Lung (tissue), 12 donors: ENCODE measurements around the gene BEND6. TPM values are rescaled to one million over a fixed set of nuclear protein-coding genes. Genes with fewer than 3 reads are reported as not detected.

Experiments
- ATAC-seq: fragments of 200-7000 bp; cut with Tn5 transposase; one replicate; pipeline ENCODE4 v1.9.1; 2020; ENCODE audit warnings: moderate number of reproducible peaks; ENCODE audit not compliant: insufficient read depth, low FRiP score
- DNase-seq, 3 donors: peaks; one replicate each; pipeline ENCODE4 v3.0.0-alpha.2; 2013 to 2017
- H3K27ac ChIP-seq, 2 donors: one replicate each; pipeline ENCODE4 v1.5.1; 2013; ENCODE audit warnings: mild to moderate bottlenecking in 2 of 2, moderate library complexity in 2 of 2, control low read depth in 1 of 2, inconsistent platforms in 1 of 2, low read depth in 1 of 2, low read length in 1 of 2
- H3K27me3 ChIP-seq, 3 donors: one replicate each; pipeline ENCODE4 v1.5.1; 2013; ENCODE audit warnings: low read length in 2 of 3; ENCODE audit not compliant: control insufficient read depth in 3 of 3, insufficient read depth in 3 of 3
- H3K36me3 ChIP-seq, 4 donors: one replicate each; pipeline ENCODE4 v1.5.1; 2013; ENCODE audit warnings: low read length in 4 of 4, mild to moderate bottlenecking in 1 of 4, moderate library complexity in 1 of 4; ENCODE audit not compliant: control insufficient read depth in 4 of 4, insufficient read depth in 4 of 4
- H3K4me1 ChIP-seq, 5 donors: one replicate each; pipeline ENCODE4 v1.5.1; 2013; ENCODE audit warnings: low read length in 5 of 5, mild to moderate bottlenecking in 2 of 5, moderate library complexity in 1 of 5; ENCODE audit not compliant: control insufficient read depth in 5 of 5, insufficient read depth in 5 of 5
- H3K4me3 ChIP-seq: one replicate; pipeline ENCODE4 v1.5.1; 2013; ENCODE audit warnings: mild to moderate bottlenecking, control low read depth, moderate library complexity
- H3K9ac ChIP-seq, 2 donors: one replicate each; pipeline ENCODE4 v1.5.1; 2013; ENCODE audit warnings: low read length in 2 of 2, control low read depth in 1 of 2; ENCODE audit not compliant: insufficient read depth in 1 of 2
- H3K9me3 ChIP-seq, 4 donors: one replicate each; pipeline ENCODE4 v1.5.1; 2013; ENCODE audit warnings: low read length in 3 of 4, mild to moderate bottlenecking in 1 of 4, moderate library complexity in 1 of 4; ENCODE audit not compliant: control insufficient read depth in 4 of 4, insufficient read depth in 3 of 4
- CTCF ChIP-seq: IDR thresholded peaks from 2 replicates; pipeline ENCODE4 v1.5.1; 2012; ENCODE audit warnings: mild to moderate bottlenecking; ENCODE audit errors: control extremely low read depth, extremely low read depth
- WGBS, 2 donors: extraction: QIAGEN DNeasy Blood & Tissue Kit; methylation state at CpG; one replicate each; pipeline ENCODE4 v1.1.7; 2013; 5-methylcytosine and 5-hydroxymethylcytosine counted together
- polyA plus RNA-seq, 2 donors: library from polyadenylated mRNA; stranded (reverse); fragments of 200-250 nt; gene quantifications; one replicate each; pipeline ENCODE4 v1.2.1, GENCODE V29; 2013
- total RNA-seq, 2 donors: library from RNA; depleted of rRNA in 1 of 2; stranded (reverse); fragments of >200 nt in 1 of 2; gene quantifications; one replicate each; pipeline ENCODE4 v1.2.1, GENCODE V29; 2014 to 2021
- donor health status: control.
- donor health status: control.
- donor health status: Bipolar disorder and iron deficiency.
- donor health status: healthy.
- donor health status: DM: yes; HTN: yes; CAD: no.

BEND6 gene
- total and polyA plus RNA-seq, 4 donors, result 0.23 to 0.95 (median 0.51) TPM

- H3K4me1 ChIP-seq, result peaks cover 0 to 2% (median 0%) of the 10 kb centered on the region in 5 donors
- H3K36me3 ChIP-seq, result no peaks in the 10 kb centered on the region
- H3K27me3 ChIP-seq, result no peaks in the 10 kb centered on the region
- ATAC-seq, result no peak
- H3K9me3 ChIP-seq, result peaks cover 0 to 3% (median 3%) of the 10 kb centered on the region in 4 donors
- TF ChIP-seq CTCF, result peak; percentile 7
- no peak overlapping the region for H3K27ac ChIP-seq
- 15 to 22% methylated on average over 1 of the region's 1 CpG for WGBS, 2 donors
- H3K4me3 ChIP-seq, result no peak overlapping the region
- peak in 2 of 3 donors; percentile 36 to 56 for DNase-seq
- no peak overlapping the region for H3K9ac ChIP-seq
Observed at GRCh38 chr6:57021086-57021720, 66.3 kb downstream of the BEND6 start.

GRCh38 chr6:57024321-57024720, 69.4 kb downstream of the BEND6 start:
- ATAC-seq (no peak), DNase-seq (no peak)
- peaks cover 0 to 3% (median 3%) of the 10 kb centered on the region in 4 donors for H3K9me3 ChIP-seq
- 76 to 85% methylated on average over 2 of the region's 2 CpGs for WGBS, 2 donors
- H3K4me3 ChIP-seq, result no peak overlapping the region
- no peaks in the 10 kb centered on the region for H3K4me1 ChIP-seq
- H3K27ac ChIP-seq, result no peak overlapping the region
- H3K9ac ChIP-seq, result no peak overlapping the region
- no peaks in the 10 kb centered on the region for H3K36me3 ChIP-seq
- TF ChIP-seq CTCF, result no peak
- H3K27me3 ChIP-seq, result no peaks in the 10 kb centered on the region

- H3K9ac ChIP-seq, result no peak overlapping the region
- no peak overlapping the region for H3K4me3 ChIP-seq
- 80 to 82% methylated on average over 1 of the region's 1 CpG for WGBS, 2 donors
- H3K27ac ChIP-seq, result no peak overlapping the region
- peaks cover 0 to 3% (median 3%) of the 10 kb centered on the region in 4 donors for H3K9me3 ChIP-seq
- no peak for TF ChIP-seq CTCF
- no peak for DNase-seq
- ATAC-seq, result no peak
- no peaks in the 10 kb centered on the region for H3K4me1 ChIP-seq
- no peaks in the 10 kb centered on the region for H3K27me3 ChIP-seq
- H3K36me3 ChIP-seq, result no peaks in the 10 kb centered on the region
Observed at GRCh38 chr6:57024775-57025174, 69.9 kb downstream of the BEND6 start.

GRCh38 chr6:57026001-57026400, 71.1 kb downstream of the BEND6 start:
- WGBS, 2 donors, result 80 to 91% methylated on average over 1 of the region's 1 CpG
- Histone ChIP-seq H3K27ac (no peak overlapping the region), H3K9me3 (peaks cover 0 to 3% (median 3%) of the 10 kb centered on the region in 4 donors), H3K4me3 (no peak overlapping the region), H3K27me3 (no peaks in the 10 kb centered on the region), H3K9ac (no peak overlapping the region), H3K36me3 (no peaks in the 10 kb centered on the region), H3K4me1 (no peaks in the 10 kb centered on the region)
- no peak for TF ChIP-seq CTCF
- ATAC-seq (no peak), DNase-seq (peak in 1 of 3 donors; percentile 11)
